Effector CD4-positive, alpha-beta T cell (primary cell): ENCODE results near the gene XRCC1.
"Not testable (repeated sequence)": the region's sequence is repeated elsewhere in the genome, so short reads cannot be mapped to it uniquely, and the experiment has no call there.

Experiments
- DNase-seq: peaks from one replicate; pipeline ENCODE4 v3.0.0-alpha.2; 2020

The XRCC1 gene

GRCh38 chr19:43599635-43600295, 24.4 kb upstream of the XRCC1 start:
- DNase-seq: no peak

- DNase-seq: no peak
Observed at GRCh38 chr19:43598445-43599240, 23.3 kb upstream of the XRCC1 start.

- no peak for DNase-seq
Observed at GRCh38 chr19:43597876-43598275, 22.5 kb upstream of the XRCC1 start.

GRCh38 chr19:43596842-43597461, 21.6 kb upstream of the XRCC1 start:
- no peak for DNase-seq

GRCh38 chr19:43595999-43596841, 20.9 kb upstream of the XRCC1 start, which contains the start of the genes IRGQ and ZNF576:
TSS of gene IRGQ (minus strand) at chr19:43596134. CDS start at chr19:43595338, 796 bp downstream.
TSS of gene ZNF576 (plus strand) at chr19:43596595. CDS start at chr19:43597109, 514 bp downstream.
- peak; percentile 100 for DNase-seq

GRCh38 chr19:43595605-43595998, 20.3 kb upstream of the XRCC1 start:
- no peak for DNase-seq

GRCh38 chr19:43594710-43595604, 19.6 kb upstream of the XRCC1 start:
- peak; percentile 59 for DNase-seq

- no peak for DNase-seq
Observed at GRCh38 chr19:43594081-43594697, 18.9 kb upstream of the XRCC1 start.

GRCh38 chr19:43592800-43593350, 17.5 kb upstream of the XRCC1 start:
- DNase-seq: no peak

GRCh38 chr19:43591904-43592772, 16.8 kb upstream of the XRCC1 start:
- no peak for DNase-seq

GRCh38 chr19:43589678-43590077, 14.4 kb upstream of the XRCC1 start:
- no peak for DNase-seq

GRCh38 chr19:43589277-43589676, 13.9 kb upstream of the XRCC1 start:
- DNase-seq: no peak

GRCh38 chr19:43587029-43587428, 11.7 kb upstream of the XRCC1 start:
- DNase-seq: not testable (repeated sequence)

GRCh38 chr19:43586346-43586745, 11.0 kb upstream of the XRCC1 start:
- DNase-seq: no peak

GRCh38 chr19:43584484-43584883, 9.2 kb upstream of the XRCC1 start:
- no peak for DNase-seq

- DNase-seq: no peak
Observed at GRCh38 chr19:43582495-43582894, 7.2 kb upstream of the XRCC1 start.

- no peak for DNase-seq
Observed at GRCh38 chr19:43581467-43581866, 6.1 kb upstream of the XRCC1 start.

- no peak for DNase-seq
Observed at GRCh38 chr19:43578787-43579186, 3.5 kb upstream of the XRCC1 start.

- DNase-seq: no peak
Observed at GRCh38 chr19:43575955-43576878, 890 bp upstream of the XRCC1 start.
